NCI-H128 (cell line): ENCODE data around the gene MATN4.
"Not testable (repeated sequence)": the region's sequence is repeated elsewhere in the genome, so short reads cannot be mapped to it uniquely, and the experiment has no call there.

ENCODE experiments used
- DNase-seq: peaks from one replicate; lab custom pipeline; 2025; ENCODE audit not compliant: unreplicated experiment; lab: John Stamatoyannopoulos, UW

MATN4 gene

DNA sequence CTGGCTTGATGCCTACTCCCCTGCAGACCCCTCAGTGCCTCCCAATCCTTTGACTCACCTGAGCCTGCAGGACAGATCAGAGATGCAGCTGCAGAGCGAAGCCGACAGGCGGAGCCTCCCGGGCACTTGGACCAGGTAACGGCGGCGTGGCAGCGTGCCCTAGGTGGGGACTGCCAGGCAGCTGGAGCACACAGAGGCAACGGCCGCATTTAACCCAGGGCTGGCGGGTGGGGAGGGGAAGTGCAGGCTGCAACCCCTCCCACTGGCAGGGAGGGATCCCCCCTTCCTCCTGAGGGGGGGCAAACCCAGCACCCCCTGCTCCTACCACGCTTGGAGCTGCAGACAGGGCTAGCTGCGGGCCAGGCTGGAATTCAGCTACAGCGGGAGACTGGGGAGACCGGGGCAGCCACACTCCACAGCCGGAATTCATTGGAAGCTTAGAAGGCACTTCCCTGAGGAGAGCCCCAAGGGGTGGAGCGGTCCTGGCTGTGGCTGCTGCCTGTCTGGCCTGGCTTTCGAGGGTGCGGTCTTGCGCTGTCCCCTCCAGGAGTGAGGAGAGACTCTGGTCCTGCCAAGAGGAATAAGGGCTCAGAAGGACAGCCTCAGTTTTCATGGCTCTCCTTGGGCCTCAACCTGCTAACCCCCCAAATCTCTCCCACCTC is at the start of gene MATN4:
Gene MATN4 (minus strand): TSS at position 183 of the 662 bp plus-strand sequence. CDS start 2,717 bp downstream, outside the sequence.
- no peak for DNase-seq

DNA sequence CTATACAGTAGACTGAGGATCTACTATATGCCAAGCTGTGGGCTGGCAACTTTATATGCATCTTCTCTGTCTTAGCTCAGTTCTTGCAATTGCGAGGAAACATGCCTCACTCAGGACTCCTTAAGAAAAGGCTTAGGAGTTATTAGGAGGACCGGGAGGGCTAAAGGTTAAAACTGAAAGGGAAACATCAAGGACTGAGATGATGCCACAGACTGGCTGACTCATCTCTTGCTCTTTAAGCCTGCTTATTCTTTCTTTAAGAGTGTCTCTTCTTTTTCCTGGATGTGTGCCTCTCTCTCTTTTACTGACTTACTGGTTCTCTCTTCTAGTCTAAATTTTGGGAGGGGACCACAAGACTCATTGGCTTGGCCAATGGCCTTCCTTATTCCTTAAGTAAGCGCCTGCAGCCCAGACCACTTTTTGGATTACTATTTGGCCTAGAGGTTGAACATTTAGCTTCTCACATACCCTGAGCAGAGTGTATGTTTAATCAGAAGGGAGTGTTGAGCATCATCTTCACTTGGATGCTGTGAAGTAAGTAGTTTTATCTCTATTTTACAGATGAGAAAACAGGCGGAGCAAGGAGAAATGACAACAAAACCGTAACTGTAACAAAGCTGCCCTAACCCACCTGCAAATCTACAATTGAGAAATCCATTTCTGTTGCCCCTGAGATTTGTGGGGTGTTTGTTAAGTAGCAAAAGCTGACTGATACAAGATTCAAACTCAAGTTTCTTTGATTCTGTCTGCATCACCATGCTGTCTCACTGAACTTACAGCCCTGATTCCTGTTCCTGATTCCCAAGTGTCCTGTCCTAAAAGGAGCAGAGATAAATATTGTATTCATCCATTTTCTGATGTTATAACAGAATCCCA is 47.3 kb upstream of the MATN4 start:
- DNase-seq: no peak

DNA sequence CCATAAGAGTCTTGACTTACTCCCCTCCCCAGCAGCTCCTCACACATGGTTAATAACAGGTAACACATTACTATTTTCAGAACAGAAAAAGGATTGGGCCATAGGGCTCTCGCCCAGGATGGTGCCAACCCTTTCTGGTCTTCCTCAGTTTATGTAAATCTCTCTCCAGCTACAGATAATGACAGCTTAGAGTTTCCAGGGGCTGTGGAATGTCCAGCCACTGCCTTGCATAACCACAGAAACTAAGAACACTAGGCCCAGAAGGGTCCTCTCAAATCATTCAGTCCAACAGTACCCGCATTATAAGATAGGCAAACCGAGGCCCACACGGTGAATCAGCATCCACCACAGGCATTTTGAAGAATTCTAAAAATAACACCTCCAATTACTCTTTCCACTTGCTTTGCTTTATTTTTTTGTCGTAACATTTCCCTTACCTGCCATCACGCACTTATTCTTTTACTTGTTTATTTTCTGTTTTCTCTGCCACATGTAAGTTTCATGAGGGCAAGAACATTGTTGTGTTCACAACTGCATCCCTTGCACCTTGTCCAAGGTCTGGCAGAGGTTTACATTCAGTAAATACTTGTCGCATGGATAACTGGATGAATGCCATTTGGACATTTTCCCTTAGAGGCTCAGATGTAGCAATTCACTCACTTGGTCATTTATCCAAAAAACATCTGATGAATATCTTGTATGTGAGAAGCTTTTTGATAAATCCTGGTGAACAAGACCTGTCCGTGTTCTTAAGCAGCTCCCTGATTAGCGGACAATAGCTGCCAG is 46.5 kb upstream of the MATN4 start:
- no peak for DNase-seq

- no peak for DNase-seq
Observed at GRCh38 chr20:45353746-45354145, 45.6 kb upstream of the MATN4 start.

GRCh38 chr20:45352729-45353128 is 44.6 kb upstream of the MATN4 start:
- DNase-seq: no peak

- not testable (repeated sequence) for DNase-seq
Observed at GRCh38 chr20:45350795-45351194, 42.7 kb upstream of the MATN4 start.

GRCh38 chr20:45350217-45350616 is 42.1 kb upstream of the MATN4 start:
- DNase-seq: no peak

GRCh38 chr20:45347936-45348778 is 40.1 kb upstream of the MATN4 start, which contains the start of gene SDC4:
TSS of gene SDC4 (minus strand) at chr20:45348424. CDS start at chr20:45348384, 40 bp downstream.
- DNase-seq: no peak

- DNase-seq: no peak
Observed at GRCh38 chr20:45347297-45347935, 39.3 kb upstream of the MATN4 start.

- DNase-seq: no peak
Observed at GRCh38 chr20:45346851-45347250, 38.8 kb upstream of the MATN4 start.

- DNase-seq: no peak
Observed at GRCh38 chr20:45346291-45346718, 38.2 kb upstream of the MATN4 start.

DNA sequence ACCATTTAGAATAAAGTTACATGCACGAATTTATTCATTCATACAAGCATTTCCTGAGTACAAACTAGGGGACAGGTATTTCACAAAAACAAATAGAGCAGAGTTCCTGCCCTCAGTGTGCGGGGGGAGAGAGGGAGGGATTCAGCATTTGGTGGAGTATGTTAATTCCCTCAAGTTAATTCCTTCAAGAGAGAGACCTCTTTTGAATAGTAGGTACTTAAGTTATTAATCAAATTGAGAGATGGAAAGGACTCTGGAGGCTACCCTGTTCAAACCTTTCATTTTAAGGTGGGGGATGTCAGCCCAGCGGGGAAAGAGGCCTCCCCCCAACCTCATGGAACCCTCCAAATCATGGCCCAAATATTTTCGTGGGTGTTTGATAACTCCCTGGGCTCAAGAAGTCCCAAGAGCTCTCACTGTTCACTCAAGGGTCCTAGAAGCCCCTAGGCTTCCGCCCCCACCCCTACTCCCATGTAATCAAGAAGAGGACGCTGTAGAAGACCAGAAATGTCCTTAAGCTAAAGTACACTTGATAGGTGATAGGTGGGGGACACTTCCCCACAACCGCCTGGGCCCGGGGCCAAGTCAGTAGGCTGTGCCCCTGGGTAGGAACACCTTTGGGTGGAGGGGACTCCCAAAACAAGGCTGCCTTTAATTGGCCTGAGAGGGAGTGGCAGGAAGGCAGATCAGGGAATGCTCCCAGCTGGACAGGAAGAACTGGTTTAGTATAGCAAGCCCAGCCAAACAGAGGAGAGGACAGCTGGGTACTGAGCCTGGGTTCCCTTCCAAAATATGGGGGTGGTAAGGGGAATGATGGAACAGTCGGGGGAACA is 37.2 kb upstream of the MATN4 start:
- no peak for DNase-seq

DNA sequence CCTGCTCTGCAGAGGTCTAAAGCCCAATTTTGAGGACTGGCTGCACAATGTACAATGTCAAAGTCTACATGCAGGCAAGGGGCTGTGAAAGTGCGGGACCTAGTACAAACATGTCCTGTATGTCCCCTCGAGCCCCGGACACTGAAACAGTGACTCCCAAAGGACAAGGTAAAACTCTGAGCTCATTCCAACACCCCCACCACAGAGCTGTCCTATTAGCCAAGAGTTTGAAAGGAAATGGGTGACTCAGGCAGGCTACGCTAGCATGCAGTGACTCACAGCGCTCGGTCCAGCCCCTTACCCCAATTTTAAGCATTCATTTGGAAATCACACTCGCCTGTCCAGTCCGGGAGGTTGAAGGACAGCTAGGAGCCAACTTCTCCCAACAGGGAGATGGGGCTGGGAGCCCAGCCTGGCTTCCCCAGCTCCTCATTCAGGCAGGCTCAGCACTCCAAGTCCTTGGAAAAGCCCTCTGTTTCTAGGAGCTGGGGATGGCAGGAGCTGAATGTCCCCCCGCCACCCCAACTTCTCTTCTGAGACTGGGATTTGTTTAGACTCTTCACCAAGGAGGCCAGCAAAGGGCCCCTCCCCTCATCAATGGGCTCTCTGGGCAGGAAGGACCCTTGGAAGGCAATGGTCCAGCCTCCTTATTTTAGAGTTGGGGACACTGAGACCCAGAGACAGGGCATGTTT is 36.2 kb upstream of the MATN4 start:
- DNase-seq: no peak

GRCh38 chr20:45343532-45344167 is 35.6 kb upstream of the MATN4 start:
- DNase-seq: no peak

DNA sequence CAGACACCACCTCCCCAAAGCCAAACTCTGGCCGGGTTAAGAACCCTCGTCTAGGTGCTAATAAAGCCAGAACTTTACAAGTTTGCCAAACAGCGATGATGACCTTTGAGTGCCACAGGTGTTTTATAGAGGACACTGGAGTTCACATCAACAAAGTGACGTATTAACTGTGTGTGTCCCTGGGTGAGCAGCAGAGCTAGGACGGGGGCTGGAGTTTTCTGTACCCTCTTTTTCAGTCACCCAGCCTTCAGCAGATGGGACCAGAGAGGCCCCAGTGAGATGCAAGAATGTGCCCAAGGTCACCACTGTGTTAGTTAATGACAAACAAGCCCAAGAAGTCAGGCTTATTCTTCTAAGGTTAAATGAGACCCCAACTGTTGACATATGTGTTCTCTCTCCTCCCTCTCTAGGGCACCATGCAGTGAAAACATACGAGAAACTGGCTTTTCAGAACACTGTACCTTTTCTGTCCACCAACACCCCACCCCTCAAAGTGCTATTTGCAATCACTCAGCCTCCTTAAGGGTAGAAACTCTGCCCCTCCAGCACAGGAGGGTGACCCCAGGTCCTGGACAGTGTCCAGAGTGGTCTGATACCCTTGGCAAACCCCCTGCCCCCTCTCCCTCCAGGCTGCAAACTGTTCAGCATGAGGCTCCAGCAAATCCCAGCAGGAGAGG is 34.9 kb upstream of the MATN4 start:
- DNase-seq: no peak

GRCh38 chr20:45341939-45342854 is 34.1 kb upstream of the MATN4 start:
- no peak for DNase-seq

- DNase-seq: no peak
Observed at GRCh38 chr20:45341579-45341938, 33.5 kb upstream of the MATN4 start.
